Measurements from ENCODE around the gene SCLT1. TPM values are rescaled to one million over a fixed set of nuclear protein-coding genes. Genes with fewer than 3 reads are reported as not detected.
"Not testable (repeated sequence)": the region's sequence is repeated elsewhere in the genome, so short reads cannot be mapped to it uniquely, and the experiment has no call there.

SCLT1 gene
- total RNA-seq, 1 donor from 2014 or later, result 28.3 TPM

- intact Hi-C loops (cut with micrococcal nuclease), result no loop called here
Observed at GRCh38 chr4:129080129-129080528, 13.2 kb downstream of the SCLT1 start.

- intact Hi-C loops (cut with micrococcal nuclease), result no loop called here
Observed at GRCh38 chr4:129077326-129077725, 16.0 kb downstream of the SCLT1 start.

- intact Hi-C loops (cut with micrococcal nuclease), result not testable (repeated sequence)
Observed at GRCh38 chr4:129069537-129069936, 23.8 kb downstream of the SCLT1 start.

GRCh38 chr4:129064717-129065116 lies 28.6 kb downstream of the SCLT1 start:
- intact Hi-C loops (cut with micrococcal nuclease), result no loop called here

GRCh38 chr4:129063640-129064039 lies 29.7 kb downstream of the SCLT1 start:
- intact Hi-C loops (cut with micrococcal nuclease), result no loop called here

GRCh38 chr4:129062580-129062979 lies 30.8 kb downstream of the SCLT1 start:
- intact Hi-C loops (cut with micrococcal nuclease), result no loop called here

- intact Hi-C loops (cut with micrococcal nuclease), result no loop called here
Observed at GRCh38 chr4:129059028-129059427, 34.3 kb downstream of the SCLT1 start.

GRCh38 chr4:129046055-129046959 lies 47.0 kb downstream of the SCLT1 start:
- intact Hi-C loops (cut with micrococcal nuclease), result no loop called here

GRCh38 chr4:129043523-129043922 lies 49.8 kb downstream of the SCLT1 start:
- intact Hi-C loops (cut with micrococcal nuclease), result no loop called here

GRCh38 chr4:129040471-129040870 lies 52.9 kb downstream of the SCLT1 start:
- intact Hi-C loops (cut with micrococcal nuclease), result no loop called here

GRCh38 chr4:129037093-129037492 lies 56.2 kb downstream of the SCLT1 start:
- intact Hi-C loops (cut with micrococcal nuclease), result no loop called here

- intact Hi-C loops (cut with micrococcal nuclease), result no loop called here
Observed at GRCh38 chr4:129014566-129015509, 78.5 kb downstream of the SCLT1 start.

GRCh38 chr4:129008096-129008495 lies 85.2 kb downstream of the SCLT1 start:
- intact Hi-C loops (cut with micrococcal nuclease), result no loop called here

- intact Hi-C loops (cut with micrococcal nuclease), result no loop called here
Observed at GRCh38 chr4:128986908-128987307, 106.4 kb downstream of the SCLT1 start.

- intact Hi-C loops (cut with micrococcal nuclease), result no loop called here
Observed at GRCh38 chr4:128986019-128986418, 107.3 kb downstream of the SCLT1 start.

GRCh38 chr4:128983771-128984485 lies 109.4 kb downstream of the SCLT1 start:
- intact Hi-C loops (cut with micrococcal nuclease), result no loop called here

- intact Hi-C loops (cut with micrococcal nuclease), result no loop called here
Observed at GRCh38 chr4:128981377-128981776, 112.0 kb downstream of the SCLT1 start.

- intact Hi-C loops (cut with micrococcal nuclease), result no loop called here
Observed at GRCh38 chr4:128980816-128981326, 112.5 kb downstream of the SCLT1 start.

GRCh38 chr4:128979934-128980333 lies 113.4 kb downstream of the SCLT1 start:
- intact Hi-C loops (cut with micrococcal nuclease), result no loop called here

- intact Hi-C loops (cut with micrococcal nuclease), result no loop called here
Observed at GRCh38 chr4:128978985-128979384, 114.4 kb downstream of the SCLT1 start.

GRCh38 chr4:128974136-128974581 lies 119.2 kb downstream of the SCLT1 start:
- intact Hi-C loops (cut with micrococcal nuclease), result no loop called here
